Panc1 (cell line): ENCODE data around the gene ALDH9A1. TPM values are rescaled to one million over a fixed set of nuclear protein-coding genes. Genes with fewer than 3 reads are reported as not detected.

Source experiments
- ATAC-seq: fragments of 200-7000 bp; cut with Tn5 transposase; 2 replicates; pipeline ENCODE4 v1.9.1; 2020; ENCODE audit warnings: mild to moderate bottlenecking, moderate library complexity
- BruUV-seq: library from RNA; stranded (reverse); fragments of 400-500 nt; replicated peaks from 2 replicates; lab custom pipeline; 2021; lab: Mats Ljungman, UMichigan
- CTCF ChIA-PET: fragments of 300-600 bp; sonication (Branson Sonifier 250); formaldehyde crosslinking; loops from one replicate; lab custom pipeline; 2022; ENCODE audit warnings: antibody characterized with exemption; lab: Charles Lee
- POLR2A ChIA-PET: fragments of 300-600 bp; sonication (Branson Sonifier 250); formaldehyde crosslinking; loops from one replicate; lab custom pipeline; 2022; ENCODE audit warnings: antibody characterized with exemption; lab: Charles Lee
- DNase-seq: peaks from one replicate; pipeline ENCODE4 v3.0.0-alpha.2; 2010; ENCODE audit warnings: low read depth, low spot score
- H3K27ac ChIP-seq: 2 replicates; pipeline ENCODE4 v1.5.1; 2011; ENCODE audit warnings: mild to moderate bottlenecking, low read length, inconsistent platforms
- H3K27me3 ChIP-seq: fragments of 200-500 bp; sonication (Bioruptor generic); 2 replicates; pipeline ENCODE4 v1.6.0; 2014; ENCODE audit warnings: low read length, inconsistent platforms; ENCODE audit not compliant: control insufficient read depth, insufficient read depth
- H3K36me3 ChIP-seq: fragments of 200-500 bp; sonication (Bioruptor generic); 2 replicates; pipeline ENCODE4 v1.5.1; 2014; ENCODE audit warnings: inconsistent platforms, mild to moderate bottlenecking, low read length, moderate library complexity; ENCODE audit not compliant: control insufficient read depth, insufficient read depth
- H3K4me1 ChIP-seq: 2 replicates; pipeline ENCODE4 v1.5.1; 2011; ENCODE audit warnings: inconsistent platforms, mild to moderate bottlenecking, low read length, moderate library complexity; ENCODE audit not compliant: control insufficient read depth, insufficient read depth
- H3K4me3 ChIP-seq, 2 experiments: 2 replicates each; pipeline ENCODE4 v1.5.1; 2011 to 2012; ENCODE audit warnings: low read depth in 2 of 2, low read length in 2 of 2, mild to moderate bottlenecking in 2 of 2, inconsistent platforms in 1 of 2, moderate library complexity in 1 of 2
- H3K9me3 ChIP-seq: fragments of 200-500 bp; sonication (Bioruptor generic); 2 replicates; pipeline ENCODE4 v1.5.1; 2014; ENCODE audit warnings: low read depth, mild to moderate bottlenecking, inconsistent platforms, low read length, moderate library complexity; ENCODE audit not compliant: control insufficient read depth, insufficient read depth
- POLR2AphosphoS5 ChIP-seq: IDR thresholded peaks from 2 replicates; pipeline ENCODE4 v1.6.1; 2012; ENCODE audit warnings: mild to moderate bottlenecking, low read depth, low read length, moderate library complexity
- SIN3A ChIP-seq: IDR thresholded peaks from 2 replicates; pipeline ENCODE4 v1.6.1; 2012; ENCODE audit warnings: low read depth, mild to moderate bottlenecking, low read length, moderate library complexity, borderline replicate concordance; ENCODE audit not compliant: insufficient read depth
- TCF7L2 ChIP-seq: IDR thresholded peaks from 2 replicates; pipeline ENCODE4 v1.6.1; 2011; ENCODE audit warnings: mild to moderate bottlenecking, low read depth, low read length, inconsistent platforms
- in situ Hi-C: cut with HindIII; loops from 2 replicates; pipeline ENCODE4 v1.10.0; 2016; ENCODE audit warnings: low sequenced_read_pairs, low pct_unique_long_range_greater_than_20kb
- intact Hi-C: fragments of 100-400 bp; cut with micrococcal nuclease; formaldehyde crosslinking; loops from one replicate; pipeline ENCODE4 v1.10.0; 2022; ENCODE audit not compliant: unreplicated experiment
- total RNA-seq: library from RNA; stranded (reverse); gene quantifications from one replicate; pipeline ENCODE4 v1.2.1, GENCODE V29; 2021; ENCODE audit not compliant: unreplicated experiment
- TF ChIP-seq, protein P1 (sequence below): fragments of 450-650 bp; IDR thresholded peaks from 2 replicates; pipeline ENCODE4 v1.5.1; 2017; ENCODE audit warnings: mild to moderate bottlenecking
- TF ChIP-seq, protein P2 (sequence below), 2 experiments: IDR thresholded peaks; 2 replicates each; pipeline ENCODE4 v1.6.1; 2011 to 2012; ENCODE audit warnings: low read depth in 2 of 2, control low read depth in 1 of 2, low read length in 1 of 2, mild to moderate bottlenecking in 1 of 2, moderate library complexity in 1 of 2; ENCODE audit not compliant: insufficient read depth in 1 of 2

Gene ALDH9A1
- total RNA-seq, 1 experiment from 2014 or later, result 30.3 TPM

DNA sequence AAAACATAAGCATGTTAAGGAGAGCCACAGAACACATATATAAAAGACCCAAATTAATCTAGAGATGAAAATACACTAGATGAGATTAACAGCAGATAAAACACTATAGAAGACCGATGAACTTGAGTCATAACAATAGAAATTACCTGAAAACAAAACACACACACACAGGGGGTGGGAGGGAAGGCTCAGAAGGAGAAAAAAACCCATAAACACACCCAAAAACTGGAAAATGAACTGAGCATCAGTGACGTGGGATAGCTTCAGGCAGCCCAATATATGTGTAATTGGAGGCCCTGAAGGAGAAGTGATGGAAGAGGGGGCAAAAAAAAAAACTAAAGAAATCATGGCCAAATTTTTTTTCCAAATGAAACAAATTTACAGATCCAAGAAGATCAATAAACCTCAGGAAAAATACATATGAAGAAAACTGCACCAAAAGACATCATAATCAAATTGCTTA lies 11.4 kb downstream of the ALDH9A1 start:
- ATAC-seq, result no peak
- peaks cover 2% of the 10 kb centered on the region; the same call in 1 of the 2 replicates for H3K36me3 ChIP-seq
- H3K4me1 ChIP-seq, result no peaks in the 10 kb centered on the region
- TF ChIP-seq, protein P1, sequence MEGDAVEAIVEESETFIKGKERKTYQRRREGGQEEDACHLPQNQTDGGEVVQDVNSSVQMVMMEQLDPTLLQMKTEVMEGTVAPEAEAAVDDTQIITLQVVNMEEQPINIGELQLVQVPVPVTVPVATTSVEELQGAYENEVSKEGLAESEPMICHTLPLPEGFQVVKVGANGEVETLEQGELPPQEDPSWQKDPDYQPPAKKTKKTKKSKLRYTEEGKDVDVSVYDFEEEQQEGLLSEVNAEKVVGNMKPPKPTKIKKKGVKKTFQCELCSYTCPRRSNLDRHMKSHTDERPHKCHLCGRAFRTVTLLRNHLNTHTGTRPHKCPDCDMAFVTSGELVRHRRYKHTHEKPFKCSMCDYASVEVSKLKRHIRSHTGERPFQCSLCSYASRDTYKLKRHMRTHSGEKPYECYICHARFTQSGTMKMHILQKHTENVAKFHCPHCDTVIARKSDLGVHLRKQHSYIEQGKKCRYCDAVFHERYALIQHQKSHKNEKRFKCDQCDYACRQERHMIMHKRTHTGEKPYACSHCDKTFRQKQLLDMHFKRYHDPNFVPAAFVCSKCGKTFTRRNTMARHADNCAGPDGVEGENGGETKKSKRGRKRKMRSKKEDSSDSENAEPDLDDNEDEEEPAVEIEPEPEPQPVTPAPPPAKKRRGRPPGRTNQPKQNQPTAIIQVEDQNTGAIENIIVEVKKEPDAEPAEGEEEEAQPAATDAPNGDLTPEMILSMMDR, result no peak
- no peak for TF ChIP-seq SIN3A
- ChIA-PET POLR2A (no interaction called here), CTCF (interaction anchor here (0.7 kb wide), 1 partner anchor 272 kb away, joined by 5 read pairs; no protein-coding TSS in a partner anchor)
- no peaks in the 10 kb centered on the region for H3K9me3 ChIP-seq
- intact Hi-C loops (no loop called here), in situ Hi-C loops (no loop called here)
- no peak for DNase-seq
- no peaks in the 10 kb centered on the region for H3K27me3 ChIP-seq
- H3K4me3 ChIP-seq, result no peak overlapping the region
- no TSS peak for BruUV-seq
- no peak overlapping the region for H3K27ac ChIP-seq

DNA sequence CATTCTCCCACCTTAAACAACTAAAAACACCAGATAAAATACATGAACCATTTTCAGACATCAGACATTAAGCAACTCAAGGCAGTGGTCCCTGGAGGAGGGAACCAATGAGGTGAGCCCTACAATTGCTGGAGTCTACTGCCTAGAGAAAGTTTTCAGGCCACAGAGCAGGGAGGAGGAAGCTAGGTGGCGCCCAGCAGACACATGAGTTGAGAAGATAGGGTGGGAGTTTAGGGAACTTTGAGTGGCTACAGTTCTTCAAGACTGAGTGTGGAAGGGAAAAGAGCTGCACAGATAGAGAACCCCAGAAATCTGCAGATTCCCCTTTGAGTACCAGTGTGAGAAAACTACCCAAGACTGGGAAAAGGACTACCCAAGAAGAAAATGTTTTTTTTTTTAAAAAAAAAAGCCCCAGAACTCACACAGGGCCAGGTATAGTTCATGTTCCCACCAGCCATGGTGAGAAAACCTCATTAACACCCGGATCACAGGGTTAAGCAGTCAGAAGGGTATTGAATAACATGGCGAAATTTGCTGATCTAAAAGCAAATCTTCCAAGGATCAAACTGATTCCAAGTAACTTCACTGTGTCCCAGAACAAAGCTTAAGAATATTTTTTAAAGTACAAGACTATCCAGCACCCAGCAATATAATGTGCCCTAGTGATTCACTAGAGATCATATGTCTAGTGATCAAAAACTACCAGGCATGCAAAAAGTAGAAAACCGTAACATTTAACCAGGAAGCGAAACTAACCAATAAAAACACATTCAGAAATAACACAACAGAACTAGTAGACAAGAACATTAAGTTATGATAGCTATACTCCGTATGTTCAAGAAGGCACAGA lies 12.0 kb downstream of the ALDH9A1 start:
- TF ChIP-seq, protein P1, result peak; percentile 48
- TF ChIP-seq TCF7L2, result no peak
- CTCF ChIA-PET, result interaction anchor here (0.7 kb wide), 1 partner anchor 272 kb away, joined by 5 read pairs; no protein-coding TSS in a partner anchor
- ATAC-seq, result no peak

DNA sequence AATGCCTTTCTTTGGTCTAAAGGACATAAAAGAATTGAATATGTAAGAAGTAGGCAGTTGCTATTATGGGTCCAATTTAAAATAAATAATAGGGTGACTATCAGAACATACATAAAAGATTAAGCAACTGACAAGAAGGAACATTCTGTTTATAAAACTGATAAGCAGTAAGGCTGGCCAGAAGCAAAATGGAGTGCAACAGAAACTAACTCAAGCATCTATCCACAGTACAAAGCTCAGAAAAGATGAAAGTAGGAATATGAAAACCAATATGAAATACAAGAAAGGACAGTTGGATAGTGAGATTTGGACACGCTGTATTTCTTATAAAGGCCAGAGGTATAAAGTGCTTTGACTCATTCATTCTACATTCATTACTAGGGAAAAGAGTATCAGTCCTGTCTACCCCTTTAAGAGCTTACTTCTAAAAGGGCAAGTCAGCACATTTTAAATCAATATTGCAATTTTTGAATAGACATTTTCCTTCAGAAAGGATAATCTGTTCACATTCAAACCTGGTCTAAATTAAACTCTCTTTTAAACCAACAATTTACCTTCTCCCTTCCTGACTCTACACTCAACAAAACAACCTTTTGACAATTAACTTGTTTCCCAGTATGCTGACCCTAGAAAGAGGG lies 14.4 kb downstream of the ALDH9A1 start:
- peaks cover 2% of the 10 kb centered on the region; the same call in 1 of the 2 replicates for H3K36me3 ChIP-seq
- no TSS peak for BruUV-seq
- TF ChIP-seq, protein P1, result no peak
- TF ChIP-seq TCF7L2 (no peak), POLR2AphosphoS5 (no peak), SIN3A (no peak)
- TF ChIP-seq, protein P2, sequence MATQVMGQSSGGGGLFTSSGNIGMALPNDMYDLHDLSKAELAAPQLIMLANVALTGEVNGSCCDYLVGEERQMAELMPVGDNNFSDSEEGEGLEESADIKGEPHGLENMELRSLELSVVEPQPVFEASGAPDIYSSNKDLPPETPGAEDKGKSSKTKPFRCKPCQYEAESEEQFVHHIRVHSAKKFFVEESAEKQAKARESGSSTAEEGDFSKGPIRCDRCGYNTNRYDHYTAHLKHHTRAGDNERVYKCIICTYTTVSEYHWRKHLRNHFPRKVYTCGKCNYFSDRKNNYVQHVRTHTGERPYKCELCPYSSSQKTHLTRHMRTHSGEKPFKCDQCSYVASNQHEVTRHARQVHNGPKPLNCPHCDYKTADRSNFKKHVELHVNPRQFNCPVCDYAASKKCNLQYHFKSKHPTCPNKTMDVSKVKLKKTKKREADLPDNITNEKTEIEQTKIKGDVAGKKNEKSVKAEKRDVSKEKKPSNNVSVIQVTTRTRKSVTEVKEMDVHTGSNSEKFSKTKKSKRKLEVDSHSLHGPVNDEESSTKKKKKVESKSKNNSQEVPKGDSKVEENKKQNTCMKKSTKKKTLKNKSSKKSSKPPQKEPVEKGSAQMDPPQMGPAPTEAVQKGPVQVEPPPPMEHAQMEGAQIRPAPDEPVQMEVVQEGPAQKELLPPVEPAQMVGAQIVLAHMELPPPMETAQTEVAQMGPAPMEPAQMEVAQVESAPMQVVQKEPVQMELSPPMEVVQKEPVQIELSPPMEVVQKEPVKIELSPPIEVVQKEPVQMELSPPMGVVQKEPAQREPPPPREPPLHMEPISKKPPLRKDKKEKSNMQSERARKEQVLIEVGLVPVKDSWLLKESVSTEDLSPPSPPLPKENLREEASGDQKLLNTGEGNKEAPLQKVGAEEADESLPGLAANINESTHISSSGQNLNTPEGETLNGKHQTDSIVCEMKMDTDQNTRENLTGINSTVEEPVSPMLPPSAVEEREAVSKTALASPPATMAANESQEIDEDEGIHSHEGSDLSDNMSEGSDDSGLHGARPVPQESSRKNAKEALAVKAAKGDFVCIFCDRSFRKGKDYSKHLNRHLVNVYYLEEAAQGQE (IDR thresholded peaks at IDR 0.05; ENCODE audit: insufficient read depth in 1 of 2, low read depth in 2 of 2, low read length in 1 of 2), result no peak
- no peaks in the 10 kb centered on the region for H3K27me3 ChIP-seq
- intact Hi-C loops (no loop called here), in situ Hi-C loops (no loop called here)
- ATAC-seq (no peak), DNase-seq (no peak)
- H3K9me3 ChIP-seq, result no peaks in the 10 kb centered on the region
- CTCF ChIA-PET, result no interaction called here
- no peak overlapping the region for H3K27ac ChIP-seq
- no peak overlapping the region for H3K4me3 ChIP-seq
- POLR2A ChIA-PET, result no interaction called here
- no peaks in the 10 kb centered on the region for H3K4me1 ChIP-seq

More for the DNA sequence above, 12.0 kb downstream of the ALDH9A1 start:
- Histone ChIP-seq H3K4me3 (no peak overlapping the region), H3K27ac (no peak overlapping the region), H3K4me1 (no peaks in the 10 kb centered on the region), H3K27me3 (no peaks in the 10 kb centered on the region), H3K9me3 (no peaks in the 10 kb centered on the region), H3K36me3 (peaks cover 2% of the 10 kb centered on the region; the same call in 1 of the 2 replicates)
- BruUV-seq, result no TSS peak
- in situ Hi-C loops, result no loop called here
- POLR2A ChIA-PET, result no interaction called here
- intact Hi-C loops, result no loop called here
- no peak for DNase-seq
